HG03108 (cell line): Measurements from ENCODE around the gene TOMM6.
"Not testable (repeated sequence)": the region's sequence is repeated elsewhere in the genome, so short reads cannot be mapped to it uniquely, and the experiment has no call there.

Experiments used
- ATAC-seq: cut with Tn5 transposase; IDR thresholded peaks from one replicate; pipeline ENCODE4 v1.9.1; 2021; ENCODE audit warnings: moderate library complexity; ENCODE audit not compliant: unreplicated experiment

Gene TOMM6

GRCh38 chr6:41759905-41760579, 27.5 kb upstream of the TOMM6 start:
- no peak for ATAC-seq

GRCh38 chr6:41763470-41763869, 24.0 kb upstream of the TOMM6 start:
- no peak for ATAC-seq

- not testable (repeated sequence) for ATAC-seq
These were observed 21.3 kb upstream of the TOMM6 start for GRCh38 chr6:41766043-41766664.

- no peak for ATAC-seq
These were observed 20.2 kb upstream of the TOMM6 start for GRCh38 chr6:41767112-41767833.

- ATAC-seq: no peak
These were observed 18.8 kb upstream of the TOMM6 start for GRCh38 chr6:41768545-41769308.

GRCh38 chr6:41769376-41769775, 18.1 kb upstream of the TOMM6 start:
- ATAC-seq: no peak

- no peak for ATAC-seq
These were observed 17.0 kb upstream of the TOMM6 start for GRCh38 chr6:41770381-41771057.

GRCh38 chr6:41771058-41771983, 16.2 kb upstream of the TOMM6 start:
- no peak for ATAC-seq

GRCh38 chr6:41774841-41775240, 12.7 kb upstream of the TOMM6 start:
- no peak for ATAC-seq

GRCh38 chr6:41775293-41775882, 12.1 kb upstream of the TOMM6 start:
- no peak for ATAC-seq

GRCh38 chr6:41777551-41778285, 9.8 kb upstream of the TOMM6 start:
- ATAC-seq: no peak

- no peak for ATAC-seq
These were observed 8.6 kb upstream of the TOMM6 start for GRCh38 chr6:41778895-41779294.

GRCh38 chr6:41779336-41779735, 8.2 kb upstream of the TOMM6 start:
- no peak for ATAC-seq

GRCh38 chr6:41779788-41780550, 7.5 kb upstream of the TOMM6 start, which contains the start of gene FRS3:
TSS of gene FRS3 (minus strand) at chr6:41779900. CDS start at chr6:41776987, 2,913 bp downstream.
- peak; percentile 95 for ATAC-seq

GRCh38 chr6:41780551-41781365, 6.7 kb upstream of the TOMM6 start, which contains the start of gene PRICKLE4:
TSS of gene PRICKLE4 (plus strand) at chr6:41780782. CDS start at chr6:41783474, 2,692 bp downstream.
- ATAC-seq: no peak

- no peak for ATAC-seq
These were observed 6.1 kb upstream of the TOMM6 start for GRCh38 chr6:41781366-41781730.
